Spleen (tissue), 13 donors: ENCODE results near the gene DNAAF2. TPM values are rescaled to one million over a fixed set of nuclear protein-coding genes. Genes with fewer than 3 reads are reported as not detected.

Source experiments
- DNase-seq: peaks from one replicate; pipeline ENCODE4 v3.0.0-alpha.2; 2020
- H3K27ac ChIP-seq, 8 donors: fragments of 200-600 bp; sonication (generic) in 7 of 8; 1 replicate in 4 of 8; 2 replicates in 4 of 8; pipeline versions ENCODE4 v1.5.0 to v1.8.0; 2016 to 2021; ENCODE audit warnings: inconsistent platforms in 4 of 8, mild to moderate bottlenecking in 4 of 8, moderate library complexity in 1 of 8
- H3K27me3 ChIP-seq, 7 donors: fragments of 200-600 bp; sonication (generic) in 6 of 7; replicated peaks in 1 of 7; 1 replicate in 4 of 7; 2 replicates in 3 of 7; pipeline versions ENCODE4 v1.5.0 to v1.8.0; 2016 to 2021; ENCODE audit warnings: inconsistent platforms in 3 of 7, mild to moderate bottlenecking in 1 of 7
- H3K36me3 ChIP-seq, 6 donors: fragments of 200-600 bp; sonication (generic) in 5 of 6; 1 replicate in 4 of 6; 2 replicates in 2 of 6; pipeline versions ENCODE4 v1.5.0 to v1.8.0; 2016 to 2021; ENCODE audit warnings: inconsistent platforms in 2 of 6
- H3K4me1 ChIP-seq, 6 donors: fragments of 200-600 bp; sonication (generic) in 5 of 6; 1 replicate in 3 of 6; 2 replicates in 3 of 6; pipeline versions ENCODE4 v1.5.0 to v1.8.0; 2016 to 2021; ENCODE audit warnings: inconsistent platforms in 3 of 6
- H3K4me3 ChIP-seq, 8 donors: fragments of 200-600 bp; sonication (generic) in 7 of 8; 1 replicate in 4 of 8; 2 replicates in 4 of 8; pipeline versions ENCODE4 v1.5.0 to v1.8.0; 2016 to 2021; ENCODE audit warnings: inconsistent platforms in 4 of 8, mild to moderate bottlenecking in 4 of 8, moderate library complexity in 2 of 8
- H3K9me3 ChIP-seq, 8 donors: fragments of 200-600 bp; sonication (generic) in 7 of 8; 1 replicate in 4 of 8; 2 replicates in 4 of 8; pipeline versions ENCODE4 v1.5.0 to v1.8.0; 2016 to 2021; ENCODE audit warnings: inconsistent platforms in 4 of 8
- POLR2A ChIP-seq, 3 donors: fragments of 450-650 bp; IDR thresholded peaks; one replicate each; pipeline ENCODE4 v1.5.1; 2017; ENCODE audit warnings: antibody characterized with exemption in 3 of 3, mild to moderate bottlenecking in 1 of 3
- POLR2AphosphoS5 ChIP-seq, 3 donors: sonication (generic); formaldehyde crosslinking; IDR thresholded peaks; one replicate each; pipeline ENCODE4 v1.5.1; 2017; ENCODE audit warnings: antibody characterized with exemption in 3 of 3
- WGBS, 5 donors: extraction: QIAGEN DNeasy Blood & Tissue Kit in 3 of 5; methylation state at CpG; one replicate each; pipeline versions ENCODE4 v1.1.5 to v1.1.7; 2013 to 2018; 5-methylcytosine and 5-hydroxymethylcytosine counted together
- intact Hi-C: fragments of 100-400 bp; cut with DNase I; formaldehyde crosslinking; loops from one replicate; pipeline ENCODE4 v1.15.0; 2023; ENCODE audit warnings: low total_unique reads
- long read RNA-seq, 2 donors: transcript quantifications; one replicate each; lab custom pipeline, GENCODE V29; 2026
- polyA plus RNA-seq, 3 donors: library from polyadenylated mRNA; stranded (reverse); fragments of 200-250 nt; gene quantifications; one replicate each; pipeline ENCODE4 v1.2.1, GENCODE V29; 2013
- total RNA-seq, 7 donors: library from RNA; depleted of rRNA in 3 of 7; stranded (reverse); fragments of >200 nt in 3 of 7; fragmentation: NEBNext Ultra II Directional in 4 of 7; extraction: Animal tissue kit (Norgen Biotek cat#: 25700) in 4 of 7; gene quantifications; one replicate each; pipeline versions ENCODE4 v1.1.0 to v1.2.1, GENCODE V29; 2016 to 2021
- TF ChIP-seq, protein P1 (sequence below), 11 experiments: fragments of 200-600 bp in 7 of 11; fragments of 450-650 bp in 4 of 11; sonication (generic) in 4 of 11; IDR thresholded peaks in 8 of 11; conservative IDR thresholded peaks in 3 of 11; 1 replicate in 7 of 11; 2 replicates in 4 of 11; pipeline versions ENCODE4 v1.4.0 to v1.8.0; 2016 to 2021; ENCODE audit warnings: antibody characterized with exemption in 11 of 11, inconsistent platforms in 4 of 11, mild to moderate bottlenecking in 1 of 11
- donor health status: healthy with polysubstance abuse.
- donor health status: DM: no; HTN: no; CAD: no; lungs with moderate emphysema.
- donor health status: DM: no; HTN: no; CAD: no.
- donor health status: Bipolar disorder and iron deficiency.
- donor health status: healthy.
- donor health status: DM: no; HTN: no; CAD: no.
- donor health status: DM: yes; HTN: yes; CAD: no.

DNAAF2 gene, protein sequence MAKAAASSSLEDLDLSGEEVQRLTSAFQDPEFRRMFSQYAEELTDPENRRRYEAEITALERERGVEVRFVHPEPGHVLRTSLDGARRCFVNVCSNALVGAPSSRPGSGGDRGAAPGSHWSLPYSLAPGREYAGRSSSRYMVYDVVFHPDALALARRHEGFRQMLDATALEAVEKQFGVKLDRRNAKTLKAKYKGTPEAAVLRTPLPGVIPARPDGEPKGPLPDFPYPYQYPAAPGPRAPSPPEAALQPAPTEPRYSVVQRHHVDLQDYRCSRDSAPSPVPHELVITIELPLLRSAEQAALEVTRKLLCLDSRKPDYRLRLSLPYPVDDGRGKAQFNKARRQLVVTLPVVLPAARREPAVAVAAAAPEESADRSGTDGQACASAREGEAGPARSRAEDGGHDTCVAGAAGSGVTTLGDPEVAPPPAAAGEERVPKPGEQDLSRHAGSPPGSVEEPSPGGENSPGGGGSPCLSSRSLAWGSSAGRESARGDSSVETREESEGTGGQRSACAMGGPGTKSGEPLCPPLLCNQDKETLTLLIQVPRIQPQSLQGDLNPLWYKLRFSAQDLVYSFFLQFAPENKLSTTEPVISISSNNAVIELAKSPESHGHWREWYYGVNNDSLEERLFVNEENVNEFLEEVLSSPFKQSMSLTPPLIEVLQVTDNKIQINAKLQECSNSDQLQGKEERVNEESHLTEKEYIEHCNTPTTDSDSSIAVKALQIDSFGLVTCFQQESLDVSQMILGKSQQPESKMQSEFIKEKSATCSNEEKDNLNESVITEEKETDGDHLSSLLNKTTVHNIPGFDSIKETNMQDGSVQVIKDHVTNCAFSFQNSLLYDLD
- total RNA-seq: 10 to 100 TPM in 1 of 7 donors, 1 to 10 TPM in 6; 3.9 to 10.1 (median 6.3) TPM
- polyA plus RNA-seq: 1 to 10 TPM; 6.5 to 6.9 (median 6.6) TPM
- long read RNA-seq, donor 1, partial matches to known transcripts: 0 of 4 reads
- long read RNA-seq, donor 1, other reads (novel, unspliced or antisense): 0 of 4 reads
- long read RNA-seq, donor 2, partial matches to known transcripts: 0 of 7 reads
- long read RNA-seq, donor 2, other reads (novel, unspliced or antisense): 0 of 7 reads

DNA sequence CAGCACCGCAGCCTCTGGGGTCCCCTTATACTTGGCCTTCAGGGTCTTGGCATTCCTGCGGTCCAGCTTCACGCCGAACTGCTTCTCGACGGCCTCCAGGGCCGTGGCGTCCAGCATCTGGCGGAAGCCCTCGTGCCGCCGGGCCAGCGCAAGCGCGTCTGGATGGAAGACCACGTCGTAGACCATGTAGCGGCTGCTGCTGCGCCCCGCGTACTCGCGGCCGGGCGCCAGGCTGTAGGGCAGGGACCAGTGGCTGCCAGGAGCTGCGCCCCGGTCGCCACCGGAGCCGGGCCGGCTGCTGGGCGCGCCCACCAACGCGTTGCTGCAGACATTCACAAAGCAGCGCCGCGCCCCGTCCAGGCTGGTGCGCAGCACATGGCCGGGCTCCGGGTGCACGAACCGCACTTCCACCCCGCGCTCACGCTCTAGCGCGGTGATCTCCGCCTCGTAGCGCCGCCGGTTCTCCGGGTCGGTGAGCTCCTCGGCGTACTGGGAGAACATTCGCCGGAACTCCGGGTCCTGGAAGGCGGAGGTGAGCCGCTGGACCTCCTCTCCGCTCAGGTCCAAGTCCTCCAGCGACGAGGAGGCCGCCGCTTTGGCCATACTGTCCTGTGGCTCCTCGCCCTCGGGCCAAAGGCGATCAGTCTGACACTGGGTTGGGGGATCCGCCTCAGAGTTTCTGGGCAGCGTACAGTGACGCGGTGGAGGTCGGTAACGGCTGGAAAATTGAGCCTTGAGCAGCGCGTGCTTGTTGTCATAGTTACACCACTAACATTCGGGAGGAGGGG lies at the start of gene DNAAF2:
TSS of gene DNAAF2 (minus strand) at position 698 of the 788 bp plus-strand sequence. CDS start at position 603, 95 bp downstream.
- Histone ChIP-seq H3K27me3 (no peaks in the 10 kb centered on the region), H3K36me3 (peaks cover 0 to 32% (median 4%) of the 10 kb centered on the region in 6 donors), H3K9me3 (no peaks in the 10 kb centered on the region), H3K4me1 (peaks cover 18 to 89% (median 49%) of the 10 kb centered on the region in 6 donors), H3K27ac (peak within 1 kb of the TSS; percentile 94 to 99 (median 98)), H3K4me3 (peak within 1 kb of the TSS; percentile 90 to 99 (median 97))
- intact Hi-C loops: loop anchor here (10.0 kb wide), 1 partner anchor 130 kb away; the partner anchor contains the start of gene KLHDC2
- TF ChIP-seq POLR2A (IDR thresholded peaks at IDR 0.05): peak in 1 of 3 donors; percentile 4
- TF ChIP-seq, protein P1, sequence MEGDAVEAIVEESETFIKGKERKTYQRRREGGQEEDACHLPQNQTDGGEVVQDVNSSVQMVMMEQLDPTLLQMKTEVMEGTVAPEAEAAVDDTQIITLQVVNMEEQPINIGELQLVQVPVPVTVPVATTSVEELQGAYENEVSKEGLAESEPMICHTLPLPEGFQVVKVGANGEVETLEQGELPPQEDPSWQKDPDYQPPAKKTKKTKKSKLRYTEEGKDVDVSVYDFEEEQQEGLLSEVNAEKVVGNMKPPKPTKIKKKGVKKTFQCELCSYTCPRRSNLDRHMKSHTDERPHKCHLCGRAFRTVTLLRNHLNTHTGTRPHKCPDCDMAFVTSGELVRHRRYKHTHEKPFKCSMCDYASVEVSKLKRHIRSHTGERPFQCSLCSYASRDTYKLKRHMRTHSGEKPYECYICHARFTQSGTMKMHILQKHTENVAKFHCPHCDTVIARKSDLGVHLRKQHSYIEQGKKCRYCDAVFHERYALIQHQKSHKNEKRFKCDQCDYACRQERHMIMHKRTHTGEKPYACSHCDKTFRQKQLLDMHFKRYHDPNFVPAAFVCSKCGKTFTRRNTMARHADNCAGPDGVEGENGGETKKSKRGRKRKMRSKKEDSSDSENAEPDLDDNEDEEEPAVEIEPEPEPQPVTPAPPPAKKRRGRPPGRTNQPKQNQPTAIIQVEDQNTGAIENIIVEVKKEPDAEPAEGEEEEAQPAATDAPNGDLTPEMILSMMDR (IDR thresholded peaks at IDR 0.05 in 8 of 11, conservative IDR thresholded peaks at IDR 0.05 in 3 of 11): peak in 1 of 11 experiments; percentile 10
- peak in 2 of 3 donors; percentile 8 to 21 for TF ChIP-seq POLR2AphosphoS5 (IDR thresholded peaks at IDR 0.05)
- peak; percentile 96 for DNase-seq
- 0 to 1% (median 0%) methylated on average over 14 to 80 of the region's 80 CpGs for WGBS, 5 donors

GRCh38 chr14:49679271-49679670 lies 44.2 kb upstream of the DNAAF2 start:
- H3K27me3 ChIP-seq: no peaks in the 10 kb centered on the region
- WGBS, 5 donors: 69 to 84% (median 74%) methylated on average over 2 of the region's 2 CpGs
- H3K27ac ChIP-seq: no peak overlapping the region
- no peak for DNase-seq
- intact Hi-C loops: no loop called here
- H3K36me3 ChIP-seq: peaks cover 0 to 37% (median 0%) of the 10 kb centered on the region in 6 donors
- TF ChIP-seq, protein P1 (IDR thresholded peaks at IDR 0.05 in 8 of 11, conservative IDR thresholded peaks at IDR 0.05 in 3 of 11): no peak
- TF ChIP-seq POLR2A (IDR thresholded peaks at IDR 0.05) (no peak), POLR2AphosphoS5 (IDR thresholded peaks at IDR 0.05) (no peak)
- no peak overlapping the region for H3K4me3 ChIP-seq
- no peaks in the 10 kb centered on the region for H3K4me1 ChIP-seq
- H3K9me3 ChIP-seq: peaks cover 0 to 4% (median 0%) of the 10 kb centered on the region in 8 donors

DNA sequence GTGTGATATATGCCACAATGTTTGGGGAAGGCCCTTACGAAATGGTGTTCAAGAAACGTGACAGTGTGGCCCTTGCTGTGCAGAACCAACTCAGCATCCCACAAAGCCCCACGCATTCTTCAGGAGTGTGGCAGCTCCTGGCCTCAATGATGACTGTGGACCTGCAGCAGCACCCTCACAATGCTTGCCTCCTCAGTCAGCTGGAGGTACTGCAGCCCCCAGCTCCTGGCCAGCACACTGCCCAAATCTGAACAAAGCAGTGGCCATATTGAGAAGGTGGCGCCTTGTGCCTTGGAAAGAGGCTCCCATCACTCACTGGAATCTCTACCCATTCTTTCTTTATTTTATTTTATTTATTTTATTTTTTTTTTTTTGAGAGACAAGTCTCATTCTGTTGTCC lies 42.6 kb upstream of the DNAAF2 start:
- TF ChIP-seq POLR2AphosphoS5 (IDR thresholded peaks at IDR 0.05) (no peak), POLR2A (IDR thresholded peaks at IDR 0.05) (no peak)
- TF ChIP-seq, protein P1 (IDR thresholded peaks at IDR 0.05 in 8 of 11, conservative IDR thresholded peaks at IDR 0.05 in 3 of 11): no peak
- H3K4me1 ChIP-seq: no peaks in the 10 kb centered on the region
- H3K4me3 ChIP-seq: no peak overlapping the region
- no peaks in the 10 kb centered on the region for H3K27me3 ChIP-seq
- no peak overlapping the region for H3K27ac ChIP-seq
- H3K9me3 ChIP-seq: peaks cover 0 to 9% (median 0%) of the 10 kb centered on the region in 8 donors
- DNase-seq: no peak
- 90 to 97% (median 95%) methylated on average over 4 of the region's 4 CpGs for WGBS, 5 donors
- intact Hi-C loops: no loop called here
- H3K36me3 ChIP-seq: peaks cover 0 to 36% (median 0%) of the 10 kb centered on the region in 6 donors
